Anterior cingulate cortex (tissue), 58 donors: ENCODE data around the gene ODAPH.
"Not testable (repeated sequence)": the region's sequence is repeated elsewhere in the genome, so short reads cannot be mapped to it uniquely, and the experiment has no call there.

Experiments
- DNase-seq, 58 donors: peaks; one replicate each; lab custom pipeline; 2025; lab: John Stamatoyannopoulos, UW

The ODAPH gene

DNA sequence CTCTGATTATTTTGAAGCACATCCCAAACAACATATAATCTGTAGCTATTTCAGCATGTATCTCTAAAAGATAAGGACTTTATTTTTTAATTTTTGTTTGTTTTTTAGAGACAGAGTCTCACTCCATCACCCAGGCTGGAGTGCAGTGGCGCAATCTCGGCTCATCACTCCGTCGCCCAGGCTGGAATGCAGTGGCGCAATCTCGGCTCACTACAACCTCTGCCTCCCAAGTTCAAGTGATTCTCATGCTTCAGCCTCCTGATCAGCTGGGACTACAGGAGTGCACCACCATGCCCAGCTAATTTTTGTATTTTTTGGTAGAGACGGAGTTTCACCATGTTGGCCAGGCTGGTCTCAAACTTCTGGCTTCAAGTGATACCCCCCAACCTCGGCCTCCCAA lies 11.6 kb upstream of the ODAPH start:
- not testable (repeated sequence) for DNase-seq

DNA sequence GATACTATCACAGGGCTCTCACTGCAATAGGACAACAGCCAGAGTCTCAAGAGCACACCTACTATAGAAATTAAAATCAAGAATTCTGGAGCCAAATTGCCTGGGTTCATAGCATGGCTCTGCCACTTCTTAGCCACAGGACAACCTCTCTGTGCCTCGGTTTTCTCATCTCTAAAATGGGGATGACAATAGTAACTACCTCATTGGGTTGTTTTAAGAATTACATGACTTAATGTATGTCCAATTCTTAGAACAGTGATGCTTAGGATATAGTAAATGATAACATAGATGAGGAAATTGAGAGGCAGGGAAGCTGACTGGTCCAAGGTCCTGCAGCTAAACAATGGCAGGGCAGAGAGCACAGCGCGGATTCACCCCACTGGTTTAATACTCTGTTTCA lies 11.0 kb upstream of the ODAPH start:
- no peak for DNase-seq

- no peak for DNase-seq
Measured at GRCh38 chr4:75545526-75545925, 10.3 kb upstream of the ODAPH start.

GRCh38 chr4:75547647-75548387 lies 8.0 kb upstream of the ODAPH start:
- DNase-seq, result peak in 8 of 58 donors; percentile 0 to 52 (median 2)

DNA sequence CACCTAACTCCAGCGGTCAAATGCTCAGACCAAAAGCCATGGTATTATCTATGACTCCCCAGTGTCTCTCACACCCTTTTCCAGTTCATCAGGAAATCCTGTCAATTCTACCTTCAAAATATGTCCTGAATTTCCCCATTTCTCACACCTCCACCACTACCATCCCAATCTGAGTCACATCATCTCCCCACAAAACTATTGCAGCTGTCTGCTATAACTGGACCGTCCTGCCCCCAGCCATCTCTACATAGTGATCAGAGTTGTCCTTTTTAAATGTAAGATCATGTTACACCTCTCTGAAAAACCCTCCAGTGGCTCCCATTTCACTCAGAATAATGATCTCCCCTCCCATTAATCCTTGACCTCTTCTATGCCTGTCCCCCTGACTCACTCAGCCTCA lies 6.8 kb upstream of the ODAPH start:
- DNase-seq, result no peak

- DNase-seq, result no peak
Measured at GRCh38 chr4:75552452-75552851, 3.4 kb upstream of the ODAPH start.

DNA sequence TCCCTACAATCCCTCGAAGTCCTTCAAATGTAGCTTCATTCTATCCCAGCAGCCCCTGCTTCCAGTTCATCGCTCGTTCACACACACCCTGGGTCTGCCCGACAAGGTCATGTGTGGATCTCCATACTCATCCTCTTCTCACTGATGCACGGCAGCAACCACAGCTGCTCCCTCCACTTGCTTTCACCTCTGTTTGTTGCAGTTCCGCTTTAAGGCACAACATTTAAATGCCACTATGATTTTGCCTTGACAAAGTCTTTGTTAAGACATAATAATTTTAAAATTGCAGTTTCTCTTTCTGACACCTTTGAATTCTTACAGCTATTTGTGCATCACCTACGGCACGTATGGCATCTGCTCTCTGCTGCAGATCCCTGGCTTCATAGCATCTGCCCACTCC lies 1.8 kb downstream of the ODAPH start:
- no peak for DNase-seq

- DNase-seq, result no peak
Measured at GRCh38 chr4:75561789-75562188, 5.9 kb downstream of the ODAPH start.

- no peak for DNase-seq
Measured at GRCh38 chr4:75564023-75564422, 8.2 kb downstream of the ODAPH start.

DNA sequence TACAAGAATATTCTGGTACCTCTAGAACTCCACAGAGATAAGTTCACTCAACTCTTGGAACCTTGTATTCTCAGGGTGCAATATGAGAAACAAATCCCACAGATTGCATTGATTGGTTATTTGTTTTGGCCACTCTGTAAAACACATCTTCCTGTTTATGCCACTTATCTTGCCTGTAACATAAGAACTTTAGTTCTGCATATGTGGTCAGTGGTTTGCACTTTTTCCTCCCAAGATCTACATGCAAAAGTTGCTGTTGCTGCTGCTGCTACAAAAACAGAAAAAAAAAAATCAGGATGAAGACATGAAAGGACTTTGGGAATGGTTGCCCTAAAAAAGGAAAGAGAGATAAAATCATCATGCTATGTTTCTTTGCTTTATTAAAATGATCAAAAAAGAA lies 9.6 kb downstream of the ODAPH start:
- no peak for DNase-seq

- DNase-seq, result no peak
Measured at GRCh38 chr4:75566911-75567310, 11.0 kb downstream of the ODAPH start.

- no peak for DNase-seq
Measured at GRCh38 chr4:75567725-75568124, 11.9 kb downstream of the ODAPH start.

- DNase-seq, result no peak
Measured at GRCh38 chr4:75584067-75584466, 28.2 kb downstream of the ODAPH start.

- DNase-seq, result no peak
Measured at GRCh38 chr4:75593393-75593792, 37.5 kb downstream of the ODAPH start.

DNA sequence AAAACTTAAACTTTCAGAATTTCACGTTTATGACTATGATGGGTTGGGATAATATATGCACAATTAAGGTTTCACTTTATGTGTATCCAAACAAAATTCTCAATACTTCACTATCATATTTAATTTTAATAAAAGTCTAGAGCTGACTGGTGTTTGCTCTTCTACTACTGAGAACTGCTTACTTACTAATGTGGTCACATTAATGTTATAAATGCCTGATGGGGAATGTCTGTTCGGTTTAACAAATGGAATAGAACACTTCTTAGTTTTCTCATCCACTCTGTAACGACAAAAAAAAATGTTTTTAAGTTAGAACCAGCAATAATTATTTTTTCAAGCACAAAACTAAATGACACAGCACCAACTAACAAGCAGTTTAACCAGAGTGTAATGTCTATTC lies 40.2 kb downstream of the ODAPH start:
- DNase-seq, result no peak

DNA sequence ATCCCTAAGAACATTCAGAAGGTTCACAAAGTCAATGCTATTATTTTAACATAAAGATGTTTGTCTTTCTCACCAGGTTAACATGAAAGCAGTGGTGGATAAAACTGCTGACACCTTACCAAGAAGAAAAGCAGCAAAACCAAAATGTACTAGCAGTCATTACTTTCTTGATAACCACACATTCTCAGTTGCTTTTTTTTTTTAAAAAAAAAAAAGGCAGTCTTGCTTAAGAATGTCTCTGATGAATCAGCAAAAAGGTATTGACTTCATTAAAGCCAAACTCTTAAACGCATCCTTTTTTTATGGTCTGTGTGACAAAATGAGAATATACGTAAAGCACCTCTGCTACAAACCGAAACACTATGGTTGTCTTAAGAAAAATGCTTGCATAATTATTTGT lies 42.5 kb downstream of the ODAPH start:
- no peak for DNase-seq

DNA sequence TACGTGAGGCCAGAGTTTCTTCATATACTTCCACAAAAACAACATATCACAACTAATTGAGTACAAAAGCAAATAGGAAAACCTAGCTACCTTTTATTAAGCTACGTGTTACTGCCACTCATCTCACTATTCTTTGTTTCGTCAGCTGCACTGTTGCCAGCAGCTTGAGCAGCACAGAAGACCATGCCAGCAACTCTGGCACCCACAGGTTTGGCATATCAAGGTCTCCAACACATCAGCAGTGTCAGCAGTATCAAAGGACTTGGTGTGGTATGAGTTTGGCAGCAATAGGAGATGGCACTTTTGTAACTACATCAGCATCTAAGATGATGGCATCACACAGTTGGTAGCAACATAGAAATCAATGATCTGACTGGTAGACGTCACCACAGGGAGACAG lies 43.8 kb downstream of the ODAPH start:
- DNase-seq, result no peak

GRCh38 chr4:75605928-75606327 lies 50.1 kb downstream of the ODAPH start:
- no peak for DNase-seq

- DNase-seq, result peak in 2 of 58 donors; percentile 1 to 9
Measured at GRCh38 chr4:75612306-75612705, 56.4 kb downstream of the ODAPH start.
